ENCODE results near the gene GOLGA8S. TPM values are rescaled to one million over a fixed set of nuclear protein-coding genes. Genes with fewer than 3 reads are reported as not detected.
"Not testable (repeated sequence)": the region's sequence is repeated elsewhere in the genome, so short reads cannot be mapped to it uniquely, and the experiment has no call there.

Gene GOLGA8S, protein sequence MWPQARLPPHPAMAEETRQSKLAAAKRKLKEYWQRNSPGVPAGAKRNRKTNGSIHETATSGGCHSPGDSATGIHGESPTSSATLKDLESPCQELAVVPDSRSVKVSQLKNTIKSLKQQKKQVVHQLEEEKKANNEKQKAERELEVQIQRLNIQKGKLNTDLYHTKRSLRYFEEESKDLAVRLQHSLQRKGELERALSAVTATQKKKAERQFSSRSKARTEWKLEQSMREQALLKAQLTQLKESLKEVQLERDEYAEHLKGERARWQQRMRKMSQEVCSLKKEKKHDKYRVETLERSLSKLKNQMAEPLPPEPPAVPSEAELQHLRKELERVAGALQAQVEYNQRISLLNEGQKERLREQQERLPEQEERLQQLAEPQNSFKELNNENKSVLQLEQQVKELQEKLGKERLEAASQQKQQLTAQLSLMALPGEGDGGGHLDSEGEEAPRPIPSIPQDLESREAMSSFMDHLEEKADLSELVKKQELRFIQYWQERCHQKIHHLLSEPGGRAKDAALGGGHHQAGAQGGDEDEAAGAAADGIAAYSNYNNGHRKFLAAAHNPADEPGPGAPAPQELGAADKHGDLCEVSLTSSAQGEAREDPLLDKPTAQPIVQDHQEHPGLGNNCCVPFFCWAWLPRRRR
- total RNA-seq (under 1 TPM; 0.11 to 0.92 (median 0.41) TPM), polyA plus RNA-seq (under 1 TPM; 0.03 to 0.66 TPM)
- long read RNA-seq, donor 1: 0 reads
- long read RNA-seq, donor 2: 0 reads
- long read RNA-seq, donor 3: 0 reads

- ATAC-seq; H3K9me3 ChIP-seq; H3K36me3 ChIP-seq; H3K27me3 ChIP-seq; H3K27ac ChIP-seq; H3K4me1 ChIP-seq; H3K4me3 ChIP-seq; DNase-seq; intact Hi-C loops (cut with DNase I): not testable (repeated sequence)
- no CpG with 5 or more reads among the region's 8 CpGs for WGBS, 2 donors
These were observed at the start of gene GOLGA8S for GRCh38 chr15:23354448-23354847. GOLGA8S (plus strand) TSS chr15:23354748; CDS start chr15:23354810, 62 bp downstream.

DNA sequence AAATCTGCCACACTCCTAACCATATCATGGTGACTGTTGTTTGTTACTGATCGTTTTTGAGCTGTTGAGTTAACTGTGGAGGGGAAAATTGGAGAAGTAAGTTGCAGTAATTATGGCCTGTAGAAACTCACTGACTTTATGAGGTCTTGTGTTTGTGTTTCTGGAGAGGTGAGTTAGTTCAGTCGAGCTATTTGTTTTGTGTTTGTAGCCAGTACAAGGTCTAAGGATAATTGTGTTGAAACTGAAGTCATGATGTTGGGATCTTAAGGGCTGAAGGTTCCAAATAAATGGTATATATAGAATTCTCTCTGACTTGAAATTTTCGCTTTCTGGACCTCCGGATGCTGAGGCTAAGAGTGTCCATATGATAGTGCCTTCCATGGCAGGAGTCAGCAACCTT is 49.7 kb upstream of the GOLGA8S start:
- peak overlapping the region in 6 of 10 donors; percentile 51 to 58 (median 56) for H3K4me3 ChIP-seq
- peaks cover 0 to 43% (median 3%) of the 10 kb centered on the region in 9 donors for H3K36me3 ChIP-seq
- DNase-seq; H3K9me3 ChIP-seq; intact Hi-C loops (cut with DNase I); ATAC-seq; H3K27ac ChIP-seq; H3K27me3 ChIP-seq: not testable (repeated sequence)
- peaks cover 0 to 30% (median 19%) of the 10 kb centered on the region in 9 donors for H3K4me1 ChIP-seq
- WGBS, 2 donors: 60 to 63% methylated on average over 4 of the region's 4 CpGs

GRCh38 chr15:23305921-23306320 is 48.6 kb upstream of the GOLGA8S start:
- H3K27ac ChIP-seq; ATAC-seq; intact Hi-C loops (cut with DNase I); H3K9me3 ChIP-seq; H3K4me3 ChIP-seq; H3K27me3 ChIP-seq; DNase-seq: not testable (repeated sequence)
- WGBS, 2 donors: 93 to 95% methylated on average over 7 of the region's 7 CpGs
- Histone ChIP-seq H3K36me3 (peaks cover 0 to 54% (median 11%) of the 10 kb centered on the region in 9 donors), H3K4me1 (peaks cover 0 to 30% (median 19%) of the 10 kb centered on the region in 9 donors)

GRCh38 chr15:23311233-23311632 is 43.3 kb upstream of the GOLGA8S start:
- H3K9me3 ChIP-seq; H3K4me3 ChIP-seq; H3K27ac ChIP-seq; ATAC-seq; DNase-seq; H3K4me1 ChIP-seq; H3K27me3 ChIP-seq; intact Hi-C loops (cut with DNase I): not testable (repeated sequence)
- 87 to 90% methylated on average over 13 of the region's 13 CpGs for WGBS, 2 donors
- peaks cover 0 to 54% (median 11%) of the 10 kb centered on the region in 9 donors for H3K36me3 ChIP-seq

DNA sequence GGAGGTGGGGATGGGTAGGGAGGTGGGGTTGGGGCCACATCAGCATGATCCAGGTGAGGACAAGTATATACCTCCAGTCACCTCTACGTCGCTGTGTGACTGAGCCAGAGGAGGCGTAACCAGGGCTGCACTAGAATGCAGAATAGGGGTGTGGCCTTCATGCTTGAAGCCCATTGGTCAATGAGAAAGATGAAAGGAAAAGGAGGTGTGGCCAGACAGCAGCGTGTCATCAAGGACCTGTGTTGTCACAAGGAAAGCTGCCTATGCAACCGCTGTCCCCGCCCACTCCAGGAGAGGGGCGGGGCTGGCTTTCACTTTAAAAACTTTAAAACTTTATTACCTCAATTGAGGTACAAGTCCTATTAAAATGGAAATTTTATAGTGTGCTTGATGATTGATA is 20.5 kb upstream of the GOLGA8S start, which contains the start of gene GOLGA6L26:
TSS of gene GOLGA6L26 (minus strand) at position 101 of the 400 bp plus-strand sequence. CDS start at position 40, 61 bp downstream.
- intact Hi-C loops (cut with DNase I); H3K36me3 ChIP-seq; H3K4me3 ChIP-seq; ATAC-seq; H3K27me3 ChIP-seq; H3K27ac ChIP-seq; H3K9me3 ChIP-seq; DNase-seq; H3K4me1 ChIP-seq: not testable (repeated sequence)
- no CpG with 5 or more reads among the region's 7 CpGs for WGBS, 2 donors

GRCh38 chr15:23362622-23363021 is 8.1 kb downstream of the GOLGA8S start:
- H3K4me1 ChIP-seq, ATAC-seq: not testable (repeated sequence)
- WGBS, 2 donors: 90% methylated on average over 2 of the region's 5 CpGs; no CpG with 5 or more reads in 1 of the 2 donors

DNA sequence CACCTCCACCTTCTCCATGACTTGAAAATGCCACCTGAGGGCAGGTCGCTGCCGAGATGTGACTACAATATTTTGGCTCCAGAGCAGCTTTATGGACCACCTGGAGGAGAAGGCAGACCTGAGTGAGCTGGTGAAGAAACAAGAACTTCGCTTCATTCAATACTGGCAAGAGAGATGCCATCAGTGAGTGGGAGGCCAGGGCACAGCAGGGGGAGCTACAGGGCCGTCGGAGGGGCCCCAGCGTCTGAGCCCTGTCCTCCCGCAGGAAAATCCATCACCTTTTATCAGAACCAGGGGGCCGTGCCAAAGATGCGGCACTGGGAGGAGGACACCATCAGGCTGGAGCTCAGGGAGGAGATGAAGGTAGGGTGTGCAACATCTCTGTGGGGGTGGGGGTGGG is 9.7 kb downstream of the GOLGA8S start:
- intact Hi-C loops (cut with DNase I); H3K4me3 ChIP-seq; H3K9me3 ChIP-seq; H3K27ac ChIP-seq; H3K27me3 ChIP-seq; DNase-seq; ATAC-seq; H3K4me1 ChIP-seq; H3K36me3 ChIP-seq: not testable (repeated sequence)
- peak in 6 of 9 donors; percentile 19 to 46 (median 36) for TF ChIP-seq CTCF (IDR thresholded peaks at IDR 0.05)
- WGBS, 2 donors: 52 to 91% methylated on average over 3 to 6 of the region's 9 CpGs

More at GRCh38 chr15:23362622-23363021, 8.1 kb downstream of the GOLGA8S start:
- H3K36me3 ChIP-seq; H3K9me3 ChIP-seq; DNase-seq; H3K27ac ChIP-seq; H3K27me3 ChIP-seq; H3K4me3 ChIP-seq; intact Hi-C loops (cut with DNase I): not testable (repeated sequence)

Data from heart right ventricle (tissue), 16 donors.